Measurements from ENCODE around the gene LGALS3BP.

GRCh38 chr17:78966910-78967600 is 12.7 kb downstream of the LGALS3BP start:
- TF ChIP-seq CTCF (IDR thresholded peaks at IDR 0.05), result no peak
- no peak for TF ChIP-seq POLR2AphosphoS5 (IDR thresholded peaks at IDR 0.05; ENCODE audit: low read depth, low read length)
- no peak for TF ChIP-seq SIN3A (IDR thresholded peaks at IDR 0.05; ENCODE audit: borderline replicate concordance, insufficient read depth, low read depth, low read length)

Data from Panc1 (cell line).